WTC11 (cell line): ENCODE data around the gene GRIN2C. TPM values are rescaled to one million over a fixed set of nuclear protein-coding genes. Genes with fewer than 3 reads are reported as not detected.

ENCODE experiments used
- ATAC-seq: fragments of 200-7000 bp; cut with Tn5 transposase; 2 replicates; pipeline ENCODE4 v1.10.0; 2021; ENCODE audit warnings: mild to moderate bottlenecking, moderate library complexity
- CTCF ChIA-PET: fragments of 300-600 bp; sonication (Branson Sonifier 250); formaldehyde crosslinking; loops from one replicate; lab custom pipeline; 2021; ENCODE audit warnings: antibody characterized with exemption; lab: Charles Lee
- POLR2A ChIA-PET: fragments of 350-600 bp; sonication (Branson Sonifier 250); formaldehyde crosslinking; loops from one replicate; lab custom pipeline; 2021; ENCODE audit warnings: antibody characterized with exemption; lab: Charles Lee
- DNase-seq: peaks from one replicate; pipeline ENCODE4 v3.0.0; 2021; ENCODE audit warnings: low spot score
- H3K27ac Mint-ChIP-seq: 2 replicates; pipeline ENCODE4 v1.8.0; 2021; ENCODE audit warnings: mixed read lengths
- H3K27me3 Mint-ChIP-seq: 2 replicates; pipeline ENCODE4 v1.8.0; 2021; ENCODE audit warnings: low read depth, mild to moderate bottlenecking, moderate library complexity, mixed read lengths
- H3K36me3 Mint-ChIP-seq: 2 replicates; pipeline ENCODE4 v1.8.0; 2021; ENCODE audit warnings: mixed read lengths
- H3K4me1 Mint-ChIP-seq: 2 replicates; pipeline ENCODE4 v1.8.0; 2022; ENCODE audit warnings: mixed read lengths
- H3K4me3 Mint-ChIP-seq: 2 replicates; pipeline ENCODE4 v1.8.0; 2021; ENCODE audit warnings: mild to moderate bottlenecking, moderate library complexity, mixed read lengths
- H3K9me3 Mint-ChIP-seq: 2 replicates; pipeline ENCODE4 v1.8.0; 2021; ENCODE audit warnings: mixed read lengths
- CREB1 ChIP-seq: sonication (generic); formaldehyde crosslinking; IDR thresholded peaks from 2 replicates; pipeline ENCODE4 v1.8.0; 2023; ENCODE audit warnings: mild to moderate bottlenecking, missing genetic modification reagents
- FOXP1 ChIP-seq: sonication (generic); formaldehyde crosslinking; IDR thresholded peaks from 2 replicates; pipeline ENCODE4 v1.8.0; 2022; ENCODE audit warnings: missing genetic modification reagents, mild to moderate bottlenecking, moderate library complexity, borderline replicate concordance
- GTF2I ChIP-seq: fragments of 250-450 bp; sonication (Bioruptor Pico); conservative IDR thresholded peaks from 2 replicates; pipeline ENCODE4 v1.4.0; 2021; ENCODE audit warnings: mild to moderate bottlenecking
- IRF2 ChIP-seq: sonication (generic); formaldehyde crosslinking; IDR thresholded peaks from 2 replicates; pipeline ENCODE4 v1.8.0; 2022; ENCODE audit warnings: low read depth, missing genetic modification reagents, borderline replicate concordance
- NFATC4 ChIP-seq: fragments of 250-450 bp; sonication (Bioruptor Pico); IDR thresholded peaks from 2 replicates; pipeline ENCODE4 v1.9.0; 2021; ENCODE audit warnings: mild to moderate bottlenecking
- NR1H2 ChIP-seq: sonication (generic); formaldehyde crosslinking; IDR thresholded peaks from 2 replicates; pipeline ENCODE4 v1.9.0; 2021; ENCODE audit warnings: mild to moderate bottlenecking, moderate library complexity, missing genetic modification reagents
- NR2C2 ChIP-seq: sonication (generic); formaldehyde crosslinking; IDR thresholded peaks from 2 replicates; pipeline ENCODE4 v1.8.0; 2022; ENCODE audit warnings: mild to moderate bottlenecking, missing genetic modification reagents
- TEAD1 ChIP-seq: sonication (generic); formaldehyde crosslinking; IDR thresholded peaks from 2 replicates; pipeline ENCODE4 v1.8.0; 2022; ENCODE audit warnings: mild to moderate bottlenecking, missing genetic modification reagents
- ZNF423 ChIP-seq: fragments of 250-450 bp; sonication (Bioruptor Pico); IDR thresholded peaks from 2 replicates; pipeline ENCODE4 v2.1.2; 2022; ENCODE audit warnings: mild to moderate bottlenecking, moderate library complexity
- total RNA-seq: library from RNA; stranded (reverse); gene quantifications from 3 replicates; pipeline ENCODE4 v1.2.3, GENCODE V29; 2021
- TF ChIP-seq, protein P1 (sequence below): sonication (generic); formaldehyde crosslinking; IDR thresholded peaks from 2 replicates; pipeline ENCODE4 v1.8.0; 2023; ENCODE audit warnings: mild to moderate bottlenecking, missing genetic modification reagents
- TF ChIP-seq, protein P2 (sequence below): sonication (generic); formaldehyde crosslinking; IDR thresholded peaks from 2 replicates; pipeline ENCODE4 v1.8.0; 2022; ENCODE audit warnings: mild to moderate bottlenecking, missing genetic modification reagents
- TF ChIP-seq, protein P3 (sequence below): sonication (generic); formaldehyde crosslinking; IDR thresholded peaks from 2 replicates; pipeline ENCODE4 v1.8.0; 2022; ENCODE audit warnings: mild to moderate bottlenecking, missing genetic modification reagents
- TF ChIP-seq, protein P4 (sequence below): sonication (generic); formaldehyde crosslinking; IDR thresholded peaks from 2 replicates; pipeline ENCODE4 v1.8.0; 2022; ENCODE audit warnings: mild to moderate bottlenecking, missing genetic modification reagents
- TF ChIP-seq, protein P5 (sequence below): sonication (generic); formaldehyde crosslinking; IDR thresholded peaks from 2 replicates; pipeline ENCODE4 v1.8.0; 2022; ENCODE audit warnings: missing genetic modification reagents
- TF ChIP-seq, protein P6 (sequence below): fragments of 250-450 bp; sonication (Bioruptor Pico); IDR thresholded peaks from 2 replicates; pipeline ENCODE4 v1.9.0; 2021; ENCODE audit warnings: mild to moderate bottlenecking
- TF ChIP-seq, protein P7 (sequence below): sonication (generic); formaldehyde crosslinking; IDR thresholded peaks from 2 replicates; pipeline ENCODE4 v1.8.0; 2023; ENCODE audit warnings: missing genetic modification reagents

The GRIN2C gene
- total RNA-seq, 1 experiment from 2014 or later: 0.31 TPM

DNA sequence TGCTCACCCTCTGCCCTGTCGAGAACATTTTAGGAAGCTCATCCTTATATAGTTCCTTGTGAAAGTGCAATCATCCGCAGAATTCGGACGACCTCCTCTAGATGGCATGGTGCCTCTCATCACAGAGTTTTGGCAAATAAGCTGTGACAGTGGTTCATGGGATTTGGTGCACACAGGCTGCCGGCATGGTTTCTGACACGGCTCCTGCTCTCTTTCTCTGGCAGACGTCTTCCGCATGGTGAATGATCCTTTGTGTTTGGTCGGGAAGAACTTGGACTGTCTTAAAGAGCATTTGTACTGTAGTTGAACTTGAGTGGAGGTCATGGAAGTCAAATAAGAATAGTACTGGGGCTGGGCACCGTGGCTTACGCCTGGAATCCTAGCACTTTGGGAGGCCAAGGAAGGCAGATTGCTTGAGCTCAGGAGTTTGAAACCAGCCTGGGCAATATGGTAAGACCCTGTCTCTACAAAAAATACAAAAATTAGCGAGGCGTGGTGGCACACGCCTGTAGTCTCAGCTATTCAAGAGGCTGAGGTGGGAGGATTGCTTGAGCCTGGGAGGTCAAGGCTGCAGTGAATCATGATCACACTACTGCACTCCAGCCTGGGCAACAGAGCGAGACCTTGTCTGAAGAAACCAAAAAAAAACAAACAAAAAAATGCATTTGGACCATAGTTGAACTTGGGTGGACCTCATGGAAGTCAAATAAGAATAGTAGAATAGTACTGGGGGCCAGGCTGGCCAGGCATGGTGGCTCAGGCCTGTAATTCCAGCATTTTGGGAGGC is 48.8 kb downstream of the GRIN2C start (continued):
- TF ChIP-seq, protein P1, sequence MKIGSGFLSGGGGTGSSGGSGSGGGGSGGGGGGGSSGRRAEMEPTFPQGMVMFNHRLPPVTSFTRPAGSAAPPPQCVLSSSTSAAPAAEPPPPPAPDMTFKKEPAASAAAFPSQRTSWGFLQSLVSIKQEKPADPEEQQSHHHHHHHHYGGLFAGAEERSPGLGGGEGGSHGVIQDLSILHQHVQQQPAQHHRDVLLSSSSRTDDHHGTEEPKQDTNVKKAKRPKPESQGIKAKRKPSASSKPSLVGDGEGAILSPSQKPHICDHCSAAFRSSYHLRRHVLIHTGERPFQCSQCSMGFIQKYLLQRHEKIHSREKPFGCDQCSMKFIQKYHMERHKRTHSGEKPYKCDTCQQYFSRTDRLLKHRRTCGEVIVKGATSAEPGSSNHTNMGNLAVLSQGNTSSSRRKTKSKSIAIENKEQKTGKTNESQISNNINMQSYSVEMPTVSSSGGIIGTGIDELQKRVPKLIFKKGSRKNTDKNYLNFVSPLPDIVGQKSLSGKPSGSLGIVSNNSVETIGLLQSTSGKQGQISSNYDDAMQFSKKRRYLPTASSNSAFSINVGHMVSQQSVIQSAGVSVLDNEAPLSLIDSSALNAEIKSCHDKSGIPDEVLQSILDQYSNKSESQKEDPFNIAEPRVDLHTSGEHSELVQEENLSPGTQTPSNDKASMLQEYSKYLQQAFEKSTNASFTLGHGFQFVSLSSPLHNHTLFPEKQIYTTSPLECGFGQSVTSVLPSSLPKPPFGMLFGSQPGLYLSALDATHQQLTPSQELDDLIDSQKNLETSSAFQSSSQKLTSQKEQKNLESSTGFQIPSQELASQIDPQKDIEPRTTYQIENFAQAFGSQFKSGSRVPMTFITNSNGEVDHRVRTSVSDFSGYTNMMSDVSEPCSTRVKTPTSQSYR (CRISPR knock-in tag): no peak
- TF ChIP-seq CREB1 (no peak), NR2C2 (CRISPR knock-in tag) (no peak), GTF2I (CRISPR knock-in tag) (no peak), NR1H2 (no peak), ZNF423 (CRISPR knock-in tag) (no peak)
- TF ChIP-seq, protein P2, sequence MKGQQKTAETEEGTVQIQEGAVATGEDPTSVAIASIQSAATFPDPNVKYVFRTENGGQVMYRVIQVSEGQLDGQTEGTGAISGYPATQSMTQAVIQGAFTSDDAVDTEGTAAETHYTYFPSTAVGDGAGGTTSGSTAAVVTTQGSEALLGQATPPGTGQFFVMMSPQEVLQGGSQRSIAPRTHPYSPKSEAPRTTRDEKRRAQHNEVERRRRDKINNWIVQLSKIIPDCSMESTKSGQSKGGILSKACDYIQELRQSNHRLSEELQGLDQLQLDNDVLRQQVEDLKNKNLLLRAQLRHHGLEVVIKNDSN (CRISPR knock-in tag): no peak
- TF ChIP-seq, protein P3, sequence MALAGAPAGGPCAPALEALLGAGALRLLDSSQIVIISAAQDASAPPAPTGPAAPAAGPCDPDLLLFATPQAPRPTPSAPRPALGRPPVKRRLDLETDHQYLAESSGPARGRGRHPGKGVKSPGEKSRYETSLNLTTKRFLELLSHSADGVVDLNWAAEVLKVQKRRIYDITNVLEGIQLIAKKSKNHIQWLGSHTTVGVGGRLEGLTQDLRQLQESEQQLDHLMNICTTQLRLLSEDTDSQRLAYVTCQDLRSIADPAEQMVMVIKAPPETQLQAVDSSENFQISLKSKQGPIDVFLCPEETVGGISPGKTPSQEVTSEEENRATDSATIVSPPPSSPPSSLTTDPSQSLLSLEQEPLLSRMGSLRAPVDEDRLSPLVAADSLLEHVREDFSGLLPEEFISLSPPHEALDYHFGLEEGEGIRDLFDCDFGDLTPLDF (CRISPR knock-in tag): no peak

DNA sequence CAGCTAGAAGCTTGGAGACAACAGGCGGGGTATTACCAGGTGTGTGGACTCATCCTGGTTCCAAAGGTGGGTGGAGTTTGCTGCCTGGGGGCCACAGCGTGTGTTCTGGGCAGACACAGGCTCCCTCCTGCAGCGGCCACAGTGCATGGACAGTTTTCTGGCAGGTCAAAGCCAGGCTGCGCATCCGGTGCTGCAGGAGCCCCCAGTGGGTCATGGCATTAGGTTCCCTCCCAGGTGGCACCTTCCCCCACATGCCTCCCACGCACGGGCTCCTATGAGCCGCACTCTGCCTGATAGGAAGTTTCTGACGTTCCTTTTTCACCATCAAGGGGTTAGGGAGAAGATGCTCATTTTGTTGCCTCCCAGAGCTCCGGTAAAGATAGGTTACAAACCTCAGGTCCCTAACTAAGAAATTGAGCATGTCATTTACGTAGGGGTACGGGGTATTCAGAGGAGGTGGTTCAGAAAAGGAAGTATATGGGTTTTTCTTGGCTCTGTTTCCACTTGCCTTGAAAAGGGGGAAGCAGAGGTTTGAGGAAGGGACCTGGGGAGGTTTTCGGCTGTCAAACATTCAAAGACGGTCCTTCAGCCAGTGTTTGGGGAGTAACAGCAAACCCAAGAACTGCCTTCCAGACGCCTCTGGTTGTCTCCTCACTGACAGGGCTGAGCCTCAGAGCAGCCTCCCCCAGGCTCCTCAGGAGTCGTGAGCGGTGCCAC is 50.8 kb downstream of the GRIN2C start:
- peaks cover 8% of the 10 kb centered on the region for H3K4me1 Mint-ChIP-seq
- ATAC-seq: no peak

DNA sequence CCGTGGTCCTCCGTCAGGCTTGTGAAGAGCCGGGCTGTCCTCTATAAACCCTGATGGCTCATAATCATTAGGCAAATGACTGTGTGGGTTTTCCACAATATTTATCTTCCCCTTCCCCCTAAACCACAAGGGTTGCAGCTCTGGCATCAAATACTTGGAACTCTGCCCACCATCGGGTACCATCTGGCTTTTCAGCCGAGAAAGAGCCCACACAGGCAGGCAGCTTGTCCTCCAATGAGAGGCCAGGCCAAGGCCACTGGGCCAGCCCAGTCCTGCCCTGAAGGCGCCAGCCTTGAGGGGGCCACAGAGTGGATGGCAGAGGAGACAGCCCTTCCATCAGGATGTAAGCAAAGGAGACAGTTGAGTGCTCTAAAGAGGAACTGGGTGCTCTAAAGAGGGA is 51.8 kb downstream of the GRIN2C start:
- H3K27me3 Mint-ChIP-seq: no peaks in the 10 kb centered on the region
- DNase-seq (no peak), ATAC-seq (no peak)
- no peaks in the 10 kb centered on the region for H3K9me3 Mint-ChIP-seq
- CTCF ChIA-PET: interaction anchor here (0.9 to 3.2 kb wide), 4 partner anchors 24 to 57 kb away, joined by 3 to 15 read pairs (median 3); no protein-coding TSS in a partner anchor
- peaks cover 8% of the 10 kb centered on the region for H3K4me1 Mint-ChIP-seq
- H3K27ac Mint-ChIP-seq: no peak overlapping the region
- H3K4me3 Mint-ChIP-seq: no peak overlapping the region
- H3K36me3 Mint-ChIP-seq: no peaks in the 10 kb centered on the region; the same call in 1 of the 2 replicates
- POLR2A ChIA-PET: no interaction called here
- no peak for TF ChIP-seq TEAD1
- TF ChIP-seq NFATC4 (CRISPR knock-in tag): no peak
- TF ChIP-seq FOXP1 (CRISPR knock-in tag): no peak
- TF ChIP-seq IRF2 (CRISPR knock-in tag): no peak
- TF ChIP-seq, protein P4, sequence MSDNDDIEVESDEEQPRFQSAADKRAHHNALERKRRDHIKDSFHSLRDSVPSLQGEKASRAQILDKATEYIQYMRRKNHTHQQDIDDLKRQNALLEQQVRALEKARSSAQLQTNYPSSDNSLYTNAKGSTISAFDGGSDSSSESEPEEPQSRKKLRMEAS: no peak
- TF ChIP-seq, protein P5, sequence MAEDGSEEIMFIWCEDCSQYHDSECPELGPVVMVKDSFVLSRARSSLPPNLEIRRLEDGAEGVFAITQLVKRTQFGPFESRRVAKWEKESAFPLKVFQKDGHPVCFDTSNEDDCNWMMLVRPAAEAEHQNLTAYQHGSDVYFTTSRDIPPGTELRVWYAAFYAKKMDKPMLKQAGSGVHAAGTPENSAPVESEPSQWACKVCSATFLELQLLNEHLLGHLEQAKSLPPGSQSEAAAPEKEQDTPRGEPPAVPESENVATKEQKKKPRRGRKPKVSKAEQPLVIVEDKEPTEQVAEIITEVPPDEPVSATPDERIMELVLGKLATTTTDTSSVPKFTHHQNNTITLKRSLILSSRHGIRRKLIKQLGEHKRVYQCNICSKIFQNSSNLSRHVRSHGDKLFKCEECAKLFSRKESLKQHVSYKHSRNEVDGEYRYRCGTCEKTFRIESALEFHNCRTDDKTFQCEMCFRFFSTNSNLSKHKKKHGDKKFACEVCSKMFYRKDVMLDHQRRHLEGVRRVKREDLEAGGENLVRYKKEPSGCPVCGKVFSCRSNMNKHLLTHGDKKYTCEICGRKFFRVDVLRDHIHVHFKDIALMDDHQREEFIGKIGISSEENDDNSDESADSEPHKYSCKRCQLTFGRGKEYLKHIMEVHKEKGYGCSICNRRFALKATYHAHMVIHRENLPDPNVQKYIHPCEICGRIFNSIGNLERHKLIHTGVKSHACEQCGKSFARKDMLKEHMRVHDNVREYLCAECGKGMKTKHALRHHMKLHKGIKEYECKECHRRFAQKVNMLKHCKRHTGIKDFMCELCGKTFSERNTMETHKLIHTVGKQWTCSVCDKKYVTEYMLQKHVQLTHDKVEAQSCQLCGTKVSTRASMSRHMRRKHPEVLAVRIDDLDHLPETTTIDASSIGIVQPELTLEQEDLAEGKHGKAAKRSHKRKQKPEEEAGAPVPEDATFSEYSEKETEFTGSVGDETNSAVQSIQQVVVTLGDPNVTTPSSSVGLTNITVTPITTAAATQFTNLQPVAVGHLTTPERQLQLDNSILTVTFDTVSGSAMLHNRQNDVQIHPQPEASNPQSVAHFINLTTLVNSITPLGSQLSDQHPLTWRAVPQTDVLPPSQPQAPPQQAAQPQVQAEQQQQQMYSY (CRISPR knock-in tag): no peak
- TF ChIP-seq, protein P6, sequence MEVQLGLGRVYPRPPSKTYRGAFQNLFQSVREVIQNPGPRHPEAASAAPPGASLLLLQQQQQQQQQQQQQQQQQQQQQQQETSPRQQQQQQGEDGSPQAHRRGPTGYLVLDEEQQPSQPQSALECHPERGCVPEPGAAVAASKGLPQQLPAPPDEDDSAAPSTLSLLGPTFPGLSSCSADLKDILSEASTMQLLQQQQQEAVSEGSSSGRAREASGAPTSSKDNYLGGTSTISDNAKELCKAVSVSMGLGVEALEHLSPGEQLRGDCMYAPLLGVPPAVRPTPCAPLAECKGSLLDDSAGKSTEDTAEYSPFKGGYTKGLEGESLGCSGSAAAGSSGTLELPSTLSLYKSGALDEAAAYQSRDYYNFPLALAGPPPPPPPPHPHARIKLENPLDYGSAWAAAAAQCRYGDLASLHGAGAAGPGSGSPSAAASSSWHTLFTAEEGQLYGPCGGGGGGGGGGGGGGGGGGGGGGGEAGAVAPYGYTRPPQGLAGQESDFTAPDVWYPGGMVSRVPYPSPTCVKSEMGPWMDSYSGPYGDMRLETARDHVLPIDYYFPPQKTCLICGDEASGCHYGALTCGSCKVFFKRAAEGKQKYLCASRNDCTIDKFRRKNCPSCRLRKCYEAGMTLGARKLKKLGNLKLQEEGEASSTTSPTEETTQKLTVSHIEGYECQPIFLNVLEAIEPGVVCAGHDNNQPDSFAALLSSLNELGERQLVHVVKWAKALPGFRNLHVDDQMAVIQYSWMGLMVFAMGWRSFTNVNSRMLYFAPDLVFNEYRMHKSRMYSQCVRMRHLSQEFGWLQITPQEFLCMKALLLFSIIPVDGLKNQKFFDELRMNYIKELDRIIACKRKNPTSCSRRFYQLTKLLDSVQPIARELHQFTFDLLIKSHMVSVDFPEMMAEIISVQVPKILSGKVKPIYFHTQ (CRISPR knock-in tag): no peak

More for the DNA sequence above, 50.8 kb downstream of the GRIN2C start:
- ChIA-PET CTCF (interaction anchor here (0.9 to 3.2 kb wide), 5 partner anchors 25 to 56 kb away, joined by 3 to 15 read pairs (median 3); no protein-coding TSS in a partner anchor), POLR2A (no interaction called here)
- Mint-ChIP-seq H3K36me3 (no peaks in the 10 kb centered on the region; the same call in 1 of the 2 replicates), H3K27ac (no peak overlapping the region), H3K27me3 (no peaks in the 10 kb centered on the region), H3K9me3 (no peaks in the 10 kb centered on the region), H3K4me3 (no peak overlapping the region)
- DNase-seq: no peak
- TF ChIP-seq, protein P7, sequence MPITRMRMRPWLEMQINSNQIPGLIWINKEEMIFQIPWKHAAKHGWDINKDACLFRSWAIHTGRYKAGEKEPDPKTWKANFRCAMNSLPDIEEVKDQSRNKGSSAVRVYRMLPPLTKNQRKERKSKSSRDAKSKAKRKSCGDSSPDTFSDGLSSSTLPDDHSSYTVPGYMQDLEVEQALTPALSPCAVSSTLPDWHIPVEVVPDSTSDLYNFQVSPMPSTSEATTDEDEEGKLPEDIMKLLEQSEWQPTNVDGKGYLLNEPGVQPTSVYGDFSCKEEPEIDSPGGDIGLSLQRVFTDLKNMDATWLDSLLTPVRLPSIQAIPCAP (CRISPR knock-in tag): no peak
